GM12878 (cell line): ENCODE results near the gene CBX8. TPM values are rescaled to one million over a fixed set of nuclear protein-coding genes. Genes with fewer than 3 reads are reported as not detected.

ENCODE experiments used
- ATAC-seq: fragments of 200-7000 bp; cut with Tn5 transposase; 3 replicates; pipeline ENCODE4 v1.9.1; 2020; ENCODE audit warnings: mild to moderate bottlenecking, moderate library complexity
- BruUV-seq: library from RNA; stranded (reverse); fragments of 400-500 nt; replicated peaks from 2 replicates; lab custom pipeline; 2021; lab: Mats Ljungman, UMichigan
- CTCF ChIA-PET: fragments of 300-600 bp; sonication (Branson Sonifier 250); formaldehyde crosslinking; extraction: SDS; loops from one replicate; lab custom pipeline; 2021; ENCODE audit warnings: inconsistent platforms; lab: Yijun Ruan, JAX
- POLR2A ChIA-PET: fragments of 350-600 bp; formaldehyde crosslinking; extraction: SDS; loops from one replicate; lab custom pipeline; 2021; ENCODE audit warnings: inconsistent platforms; lab: Charles Lee
- RAD21 ChIA-PET: fragments of 300-600 bp; sonication (Branson Sonifier 250); formaldehyde crosslinking; loops from one replicate; lab custom pipeline; 2023; ENCODE audit warnings: antibody characterized with exemption; ENCODE audit not compliant: unreplicated experiment; lab: Charles Lee
- SMC1A ChIA-PET: fragments of 300-600 bp; sonication (Branson Sonifier 250); formaldehyde crosslinking; loops from one replicate; lab custom pipeline; 2023; ENCODE audit not compliant: unreplicated experiment, uncharacterized antibody; lab: Charles Lee
- DNase-seq: peaks from one replicate; pipeline ENCODE4 v3.0.0-alpha.2; 2011; ENCODE audit warnings: low read depth, low spot score
- FAIRE-seq: peaks from 3 replicates; lab custom pipeline; 2011; peaks lifted over from hg19 to GRCh38; lab: Jason Lieb, UNC
- H2AFZ ChIP-seq: 2 replicates; pipeline ENCODE4 v1.6.0; 2011; ENCODE audit warnings: low read depth, low read length, control low read depth; ENCODE audit not compliant: control insufficient read depth
- H3K27ac ChIP-seq: 2 replicates; pipeline ENCODE4 v1.5.1; 2011; ENCODE audit warnings: control low read depth; ENCODE audit not compliant: control insufficient read depth, insufficient read depth
- H3K27me3 ChIP-seq, 2 experiments: replicated peaks in 1 of 2; 2 replicates each; pipeline versions ENCODE4 v1.6.0 to v1.6.1; 2011; ENCODE audit warnings: low read length in 1 of 2; ENCODE audit not compliant: control insufficient read depth in 2 of 2, insufficient read depth in 2 of 2
- H3K36me3 ChIP-seq, 2 experiments: 2 replicates each; pipeline ENCODE4 v1.5.1; 2011; ENCODE audit warnings: low read length in 1 of 2; ENCODE audit not compliant: control insufficient read depth in 2 of 2, insufficient read depth in 2 of 2
- H3K4me1 ChIP-seq: 2 replicates; pipeline ENCODE4 v1.6.1; 2011; ENCODE audit warnings: mild to moderate bottlenecking, low read length, moderate library complexity, mixed read lengths; ENCODE audit not compliant: control insufficient read depth, insufficient read depth
- H3K4me2 ChIP-seq: 2 replicates; pipeline ENCODE4 v1.6.0; 2011; ENCODE audit warnings: control low read depth; ENCODE audit not compliant: control insufficient read depth, insufficient read depth
- H3K4me3 ChIP-seq: fragments of 200-600 bp; sonication (generic); 2 replicates; pipeline ENCODE4 v1.5.1; 2016
- H3K79me2 ChIP-seq: 2 replicates; pipeline ENCODE4 v1.6.0; 2011; ENCODE audit warnings: low read length; ENCODE audit not compliant: control insufficient read depth, insufficient read depth
- H3K9ac ChIP-seq: 2 replicates; pipeline ENCODE4 v1.8.0; 2011; ENCODE audit warnings: low read length, control low read depth, mixed read lengths; ENCODE audit not compliant: control insufficient read depth, insufficient read depth
- H3K9me3 ChIP-seq: replicated peaks from 3 replicates; pipeline ENCODE4 v1.5.1; 2011; ENCODE audit warnings: mild to moderate bottlenecking, low read length; ENCODE audit not compliant: control insufficient read depth, insufficient read depth
- H4K20me1 ChIP-seq: 2 replicates; pipeline ENCODE4 v1.6.0; 2011; ENCODE audit not compliant: control insufficient read depth, insufficient read depth
- CBX3 ChIP-seq: fragments of 200-600 bp; sonication (generic); IDR thresholded peaks from 2 replicates; pipeline ENCODE4 v1.6.1; 2016; ENCODE audit warnings: low read depth, borderline replicate concordance
- MAX ChIP-seq: IDR thresholded peaks from 2 replicates; pipeline ENCODE4 v1.6.1; 2012; ENCODE audit warnings: low read depth, low read length, improper control_type of control experiment
- MEF2B ChIP-seq: fragments of 450-650 bp; IDR thresholded peaks from 2 replicates; pipeline ENCODE4 v1.6.1; 2018; ENCODE audit warnings: mild to moderate bottlenecking, moderate library complexity; ENCODE audit not compliant: partially characterized antibody, poor library complexity, severe bottlenecking
- PBX3 ChIP-seq: IDR thresholded peaks from 2 replicates; pipeline ENCODE4 v1.6.1; 2011; ENCODE audit warnings: mild to moderate bottlenecking, low read depth, low read length, moderate library complexity; ENCODE audit not compliant: insufficient replicate concordance
- PML ChIP-seq: IDR thresholded peaks from 2 replicates; pipeline ENCODE4 v1.6.1; 2012; ENCODE audit warnings: low read length, inconsistent platforms
- TAF1 ChIP-seq: IDR thresholded peaks from 2 replicates; pipeline ENCODE4 v1.6.1; 2011; ENCODE audit warnings: mild to moderate bottlenecking, low read depth, low read length, borderline replicate concordance
- ZNF217 ChIP-seq: fragments of 450-650 bp; IDR thresholded peaks from 2 replicates; pipeline ENCODE4 v1.6.1; 2017; ENCODE audit warnings: antibody characterized with exemption, mild to moderate bottlenecking
- WGBS: methylation state at CpG from one replicate; pipeline ENCODE4 v1.1.6; 2016; ENCODE audit warnings: low lambda C conversion rate; ENCODE audit not compliant: insufficient replicate concordance, insufficient coverage; ENCODE audit errors: missing lambda C conversion rate; 5-methylcytosine and 5-hydroxymethylcytosine counted together
- in situ Hi-C: fragments of 300-500 bp; cut with MboI; formaldehyde crosslinking; loops from 9 replicates; pipeline ENCODE4 v1.14.3; 2018; ENCODE audit warnings: mixed read lengths
- intact Hi-C: fragments of 100-400 bp; cut with micrococcal nuclease; formaldehyde crosslinking; loops from one replicate; pipeline ENCODE4 v1.14.2; 2022; ENCODE audit not compliant: unreplicated experiment
- polyA plus RNA-seq, 11 experiments: library from polyadenylated mRNA; depleted of rRNA in 4 of 11; unstranded in 6 of 11; stranded (reverse) in 5 of 11; fragments of >200 nt; fragmentation: Nextera tagmentation in 4 of 11; fragmentation: Illumina TruSeq in 1 of 11; extraction: Ambion mirVana in 4 of 11; extraction: Trizol in 1 of 11; gene quantifications; 1 replicate in 1 of 11; 2 replicates in 10 of 11; pipeline versions ENCODE4 v1.2.1 to v1.2.3, GENCODE V29; 2011 to 2016; ENCODE audit warnings: inconsistent platforms in 2 of 11, missing spikeins in 2 of 11, low read depth in 1 of 11
- total RNA-seq, 4 experiments: library from RNA; depleted of rRNA in 3 of 4; stranded (reverse); fragments of >200 nt in 3 of 4; fragmentation: Illumina TruSeq in 1 of 4; extraction: Trizol in 1 of 4; gene quantifications; 2 replicates each; pipeline versions ENCODE4 v1.2.1 to v1.2.3, GENCODE V29; 2013 to 2021

Gene CBX8
- total and polyA plus RNA-seq, 10 of the 15 experiments (the other 5 are each of a cell fraction or from before 2014, with no cell fraction given): 0.03 to 6.7 (median 1.9) TPM

DNA sequence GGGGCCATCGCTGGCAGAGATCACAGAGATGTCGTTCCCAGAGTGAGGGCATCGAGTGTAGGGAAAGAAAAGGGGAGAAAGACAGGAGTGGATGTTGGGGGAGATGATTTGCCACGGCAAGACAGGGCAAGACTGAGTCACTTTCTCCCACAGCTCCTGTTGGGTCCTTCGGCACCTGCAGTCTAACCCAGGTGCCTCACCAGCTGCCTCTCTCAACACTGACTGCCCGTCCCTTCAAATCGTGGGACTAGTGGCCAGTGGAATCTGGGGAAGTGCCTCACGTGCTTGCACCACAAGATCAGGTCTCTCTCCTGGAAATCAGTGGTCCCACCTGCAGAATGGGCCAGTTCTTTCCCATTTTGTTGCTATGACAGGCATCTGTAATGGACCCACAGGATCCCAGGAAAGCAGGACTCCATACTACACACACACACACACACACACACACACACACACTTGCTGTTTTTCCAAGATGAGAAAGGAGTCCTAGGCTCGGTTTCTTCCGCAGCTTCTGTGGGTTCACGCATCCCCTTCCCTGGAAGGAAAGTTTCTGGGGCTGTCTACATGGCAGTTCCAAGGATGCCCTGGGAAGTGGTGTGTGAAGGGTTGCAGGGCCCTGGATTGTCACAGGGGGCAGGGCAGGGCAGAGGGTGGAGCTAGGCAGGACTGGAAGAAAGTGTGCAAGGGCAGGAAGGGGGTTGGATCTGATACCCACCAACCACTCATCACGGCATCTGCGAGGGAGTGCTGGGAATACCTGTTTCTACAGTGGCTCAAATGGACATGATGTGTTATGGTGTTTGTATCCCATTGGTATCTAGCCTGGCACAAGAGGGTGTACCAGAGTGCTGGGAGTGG, 10.2 kb upstream of the CBX8 start:
- peaks cover 43% of the 10 kb centered on the region for H3K4me1 ChIP-seq
- no TSS peak for BruUV-seq
- CTCF ChIA-PET: interaction anchor here (1.2 to 2.7 kb wide), 5 partner anchors 18 to 161 kb away, joined by 3 to 11 read pairs (median 6); no protein-coding TSS in a partner anchor

More for the DNA sequence above, 10.2 kb upstream of the CBX8 start:
- WGBS: 12% methylated on average over 12 of the region's 13 CpGs
- Histone ChIP-seq H2AFZ (no peak overlapping the region), H3K4me3 (no peak overlapping the region), H3K36me3 (no peaks in the 10 kb centered on the region), H3K79me2 (no peaks in the 10 kb centered on the region), H3K27ac (no peak overlapping the region)
- no peak for FAIRE-seq
- in situ Hi-C loops: loop anchor here (5.0 kb wide), 1 partner anchor 35 kb away; no protein-coding TSS in a partner anchor
- POLR2A ChIA-PET: interaction anchor here (1.9 kb wide), 1 partner anchor 13 kb away, joined by 5 read pairs; no protein-coding TSS in a partner anchor
- intact Hi-C loops: no loop called here
- RAD21 ChIA-PET: interaction anchor here (0.8 to 3.8 kb wide), 3 partner anchors 10 to 165 kb away, joined by 3 to 22 read pairs (median 3); partner anchors contain the start of gene CBX8
- TF ChIP-seq TAF1: no peak
- no peak for TF ChIP-seq MEF2B
- no peak for TF ChIP-seq CBX3
- no peak for TF ChIP-seq PBX3
- TF ChIP-seq MAX: no peak
- TF ChIP-seq ZNF217: no peak
- no peak for TF ChIP-seq PML
- TF ChIP-seq, all 136 proteins: peak for 0
- DNase-seq: no peak
- ATAC-seq: no peak
- Histone ChIP-seq H4K20me1 (no peaks in the 10 kb centered on the region; the same call in 1 of the 2 replicates), H3K9ac (no peak overlapping the region), H3K27me3 (peaks cover 28 to 38% of the 10 kb centered on the region in 2 experiments), H3K9me3 (no peaks in the 10 kb centered on the region; the same call in 2 of the 3 replicates), H3K4me2 (no peak overlapping the region)
- SMC1A ChIA-PET: interaction anchor here (1.2 to 2.1 kb wide), 4 partner anchors 8 to 30 kb away, joined by 3 to 7 read pairs (median 6); partner anchors contain the start of gene CBX8
